NCI-H446 (cell line): Measurements from ENCODE around the gene TNFRSF12A.

Source experiments
- DNase-seq, 2 experiments: peaks; one replicate each; lab custom pipeline; 2025; lab: John Stamatoyannopoulos, UW

Gene TNFRSF12A

GRCh38 chr16:3012828-3013420 lies 7.2 kb upstream of the TNFRSF12A start, which contains the start of gene CLDN9:
Gene CLDN9, plus strand, starts transcription at chr16:3012923. Its CDS starts 440 bp downstream, at chr16:3013363.
- DNase-seq = no peak

- DNase-seq = no peak
These were observed 6.6 kb upstream of the TNFRSF12A start for GRCh38 chr16:3013491-3013951.

GRCh38 chr16:3013998-3014690 lies 6.0 kb upstream of the TNFRSF12A start:
- no peak for DNase-seq

GRCh38 chr16:3014971-3015370 lies 5.2 kb upstream of the TNFRSF12A start:
- DNase-seq = no peak

- DNase-seq = no peak
These were observed 4.2 kb upstream of the TNFRSF12A start for GRCh38 chr16:3015865-3016521.

- no peak for DNase-seq
These were observed 2.8 kb upstream of the TNFRSF12A start for GRCh38 chr16:3017344-3017743.

GRCh38 chr16:3017794-3018506 lies 2.2 kb upstream of the TNFRSF12A start, which contains the start of gene CLDN6:
Gene CLDN6, minus strand, starts transcription at chr16:3018183. Its CDS starts 2,162 bp downstream, at chr16:3016021.
- DNase-seq = no peak

GRCh38 chr16:3019594-3020246 lies 448 bp upstream of the TNFRSF12A start:
- DNase-seq = no peak

GRCh38 chr16:3020604-3021448 lies 658 bp downstream of the TNFRSF12A start:
- DNase-seq = peak; percentile 67 to 74

- peak; percentile 43 to 80 for DNase-seq
These were observed 1.5 kb downstream of the TNFRSF12A start for GRCh38 chr16:3021449-3022207.

GRCh38 chr16:3022208-3022683 lies 2.1 kb downstream of the TNFRSF12A start:
- DNase-seq = peak; percentile 66 to 81

- peak in 1 of 2 experiments; percentile 57 for DNase-seq
These were observed 2.7 kb downstream of the TNFRSF12A start for GRCh38 chr16:3022684-3023414.

GRCh38 chr16:3023415-3023668 lies 3.2 kb downstream of the TNFRSF12A start:
- peak; percentile 57 to 70 for DNase-seq

GRCh38 chr16:3023669-3024478 lies 3.7 kb downstream of the TNFRSF12A start, which contains the start of the genes HCFC1R1 and THOC6:
Gene HCFC1R1, minus strand, starts transcription at chr16:3023942. Its CDS starts 1 bp downstream, at chr16:3023941.
Gene THOC6, plus strand, starts transcription at chr16:3024035. Its CDS starts 292 bp downstream, at chr16:3024327.
- peak; percentile 94 to 97 for DNase-seq

GRCh38 chr16:3025032-3026002 lies 5.1 kb downstream of the TNFRSF12A start:
- no peak for DNase-seq

- DNase-seq = no peak
These were observed 5.8 kb downstream of the TNFRSF12A start for GRCh38 chr16:3026003-3026378.
